ENCODE results near the gene GPR146. TPM values are rescaled to one million over a fixed set of nuclear protein-coding genes. Genes with fewer than 3 reads are reported as not detected.

Gene GPR146
- total and polyA plus RNA-seq, 2 of the 8 experiments (the other 6 are each of a cell fraction or from before 2014, with no cell fraction given), result 1.8 to 2.7 TPM

- no peak for TF ChIP-seq E2F6 (IDR thresholded peaks at IDR 0.05)
- no peak for TF ChIP-seq RBBP5 (IDR thresholded peaks at IDR 0.05; ENCODE audit: borderline replicate concordance, low read depth, low read length)
- TF ChIP-seq EGR1 (IDR thresholded peaks at IDR 0.05; ENCODE audit: borderline replicate concordance, low read depth, low read length), result no peak
- no peak for TF ChIP-seq YY1 (IDR thresholded peaks at IDR 0.05; ENCODE audit: low read depth, low read length)
- TF ChIP-seq MAX (IDR thresholded peaks at IDR 0.05), result no peak
These were observed 34.6 kb upstream of the GPR146 start (continued) for GRCh38 chr7:1009747-1010146.

Measured in H1 (cell line).